GM13976 (cell line): ENCODE data around the gene SLC38A4.

Experiments used
- DNase-seq: peaks from one replicate; pipeline ENCODE4 v3.0.0; 2012; ENCODE audit warnings: low spot score
- CTCF ChIP-seq: IDR thresholded peaks from 2 replicates; pipeline ENCODE4 v1.5.1; 2012; ENCODE audit warnings: borderline replicate concordance, mild to moderate bottlenecking; ENCODE audit not compliant: insufficient read depth; ENCODE audit errors: extremely low read depth, missing control alignments, control extremely low read depth
- in situ Hi-C: fragments of 300-500 bp; cut with MboI; formaldehyde crosslinking; loops from one replicate; pipeline ENCODE4 v1.12.0; 2022; ENCODE audit warnings: low sequenced_read_pairs, mixed read lengths, inconsistent platforms; ENCODE audit not compliant: unreplicated experiment

The SLC38A4 gene

GRCh38 chr12:46774322-46774633 is 51.5 kb downstream of the SLC38A4 start:
- DNase-seq: no peak
- in situ Hi-C loops: no loop called here

GRCh38 chr12:46773586-46774321 is 52.0 kb downstream of the SLC38A4 start:
- no peak for DNase-seq
- TF ChIP-seq CTCF: no peak
- in situ Hi-C loops: no loop called here

More at GRCh38 chr12:46774322-46774633, 51.5 kb downstream of the SLC38A4 start:
- no peak for TF ChIP-seq CTCF

- TF ChIP-seq CTCF: no peak
- DNase-seq: no peak
- in situ Hi-C loops: no loop called here
Measured at GRCh38 chr12:46771268-46771827, 54.4 kb downstream of the SLC38A4 start.

- TF ChIP-seq CTCF: no peak
- in situ Hi-C loops: no loop called here
- DNase-seq: no peak
Measured at GRCh38 chr12:46770501-46771183, 55.2 kb downstream of the SLC38A4 start.

- TF ChIP-seq CTCF: no peak
- in situ Hi-C loops: no loop called here
- no peak for DNase-seq
Measured at GRCh38 chr12:46764005-46764404, 61.8 kb downstream of the SLC38A4 start.

- DNase-seq: no peak
- no peak for TF ChIP-seq CTCF
- in situ Hi-C loops: no loop called here
Measured at GRCh38 chr12:46763230-46763629, 62.6 kb downstream of the SLC38A4 start.
